Upper lobe of left lung (tissue), 6 donors: ENCODE measurements around the gene ACVR1. TPM values are rescaled to one million over a fixed set of nuclear protein-coding genes. Genes with fewer than 3 reads are reported as not detected.

ENCODE experiments used
- ATAC-seq, 2 donors: fragments of 200-7000 bp; cut with Tn5 transposase; one replicate each; pipeline ENCODE4 v1.9.1; 2022; ENCODE audit warnings: mild to moderate bottlenecking in 2 of 2, moderate library complexity in 2 of 2; ENCODE audit not compliant: low FRiP score in 2 of 2
- DNase-seq, 2 donors: peaks; one replicate each; pipeline ENCODE4 v3.0.0-alpha.2; 2019 to 2020
- H3K27ac ChIP-seq, 4 donors: fragments of 200-600 bp; sonication (generic); one replicate each; pipeline ENCODE4 v1.5.1; 2016 to 2019
- H3K27me3 ChIP-seq, 4 donors: fragments of 200-600 bp; sonication (generic); one replicate each; pipeline ENCODE4 v1.5.1; 2017 to 2019
- H3K36me3 ChIP-seq, 4 donors: fragments of 200-600 bp; sonication (generic); one replicate each; pipeline ENCODE4 v1.5.1; 2016 to 2019
- H3K4me1 ChIP-seq, 4 donors: fragments of 200-600 bp; sonication (generic); one replicate each; pipeline ENCODE4 v1.5.1; 2018 to 2019
- H3K4me3 ChIP-seq, 4 donors: fragments of 200-600 bp; sonication (generic); one replicate each; pipeline ENCODE4 v1.5.1; 2017 to 2019; ENCODE audit warnings: mild to moderate bottlenecking in 2 of 4, moderate library complexity in 1 of 4
- H3K9me3 ChIP-seq, 4 donors: fragments of 200-600 bp; sonication (generic); one replicate each; pipeline ENCODE4 v1.5.1; 2018 to 2019
- EP300 ChIP-seq, 4 donors: sonication (generic); formaldehyde crosslinking; IDR thresholded peaks; one replicate each; pipeline ENCODE4 v1.5.1; 2017; ENCODE audit warnings: antibody characterized with exemption in 4 of 4, control low read depth in 2 of 4
- POLR2A ChIP-seq, 4 donors: fragments of 450-650 bp; IDR thresholded peaks; one replicate each; pipeline ENCODE4 v1.5.1; 2016 to 2017; ENCODE audit warnings: antibody characterized with exemption in 4 of 4, mild to moderate bottlenecking in 2 of 4
- POLR2AphosphoS5 ChIP-seq, 2 donors: sonication (generic); formaldehyde crosslinking; IDR thresholded peaks; one replicate each; pipeline ENCODE4 v1.5.1; 2017; ENCODE audit warnings: antibody characterized with exemption in 2 of 2
- WGBS, 2 donors: methylation state at CpG; one replicate each; pipeline ENCODE4 v1.1.5; 2017 to 2018; 5-methylcytosine and 5-hydroxymethylcytosine counted together
- total RNA-seq, 6 donors: library from RNA; depleted of rRNA in 4 of 6; stranded (reverse); fragments of >200 nt in 4 of 6; gene quantifications; one replicate each; pipeline versions ENCODE4 v1.1.0 to v1.2.1, GENCODE V29; 2016 to 2021
- TF ChIP-seq, protein P1 (sequence below), 6 experiments: fragments of 450-650 bp in 4 of 6; fragments of 200-600 bp in 2 of 6; sonication (generic) in 2 of 6; IDR thresholded peaks; one replicate each; pipeline ENCODE4 v1.5.1; 2016 to 2019; ENCODE audit warnings: antibody characterized with exemption in 6 of 6
- donor health status: DM: no; HTN: no; CAD: no; lungs with moderate emphysema.
- donor health status: DM: no; HTN: yes; CAD: no; lungs with severe emphysema.

ACVR1 gene
- total RNA-seq, 6 donors from 2014 or later: 16.4 to 38.8 (median 25.8) TPM

DNA sequence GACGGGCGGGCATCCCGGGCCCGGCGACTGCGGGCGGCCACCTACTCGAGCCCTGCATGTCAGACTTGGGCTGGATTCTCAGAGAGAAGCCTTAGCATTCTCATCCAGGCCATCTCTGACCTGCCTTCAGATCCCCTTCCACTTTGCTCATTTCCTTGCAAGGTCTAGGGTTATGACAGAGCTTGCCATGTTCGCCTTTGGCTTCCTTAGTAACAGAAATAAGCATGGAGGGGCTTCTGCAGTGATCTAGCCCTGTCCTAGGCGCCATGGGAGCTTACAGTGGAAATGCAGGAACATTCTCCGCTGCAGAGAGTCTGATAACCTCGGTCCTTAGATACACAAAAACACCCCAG is 632 bp upstream of the ACVR1 start:
- ATAC-seq: no peak
- peaks cover 19 to 26% (median 23%) of the 10 kb centered on the region in 4 donors for H3K4me1 ChIP-seq
- 9 to 12% methylated on average over 4 to 12 of the region's 12 CpGs for WGBS, 2 donors

DNA sequence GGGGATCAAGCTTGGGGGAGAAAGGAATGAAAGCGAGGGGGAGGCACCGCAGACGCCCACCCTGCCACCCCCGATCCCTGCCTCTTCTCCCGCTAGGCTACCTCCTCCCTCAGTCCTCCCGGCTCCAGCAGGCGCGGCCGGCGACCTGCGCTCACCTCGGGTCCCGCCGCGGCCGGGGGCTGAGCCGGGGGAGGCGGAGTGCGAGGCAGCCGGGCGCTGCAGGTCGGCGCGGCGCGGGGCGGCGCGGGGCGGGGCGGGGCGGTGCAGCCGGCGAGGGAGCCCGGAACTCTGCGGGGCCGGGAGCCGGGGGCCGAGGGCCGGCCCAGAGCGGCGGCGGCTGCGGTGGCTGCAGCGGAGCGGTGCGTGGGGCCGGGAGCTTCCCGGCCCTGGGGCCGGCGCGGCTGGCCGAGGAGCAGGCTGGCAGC is 477 bp downstream of the ACVR1 start:
- WGBS, 2 donors: 0% methylated on average over 30 of the region's 53 CpGs; no CpG with 5 or more reads in 1 of the 2 donors
- peaks cover 19 to 28% (median 25%) of the 10 kb centered on the region in 4 donors for H3K4me1 ChIP-seq
- ATAC-seq: peak; percentile 11 to 76

More for the DNA sequence above, 632 bp upstream of the ACVR1 start:
- no peak for DNase-seq
- H3K4me3 ChIP-seq: peak overlapping the region; percentile 49 to 98 (median 86)
- H3K9me3 ChIP-seq: no peaks in the 10 kb centered on the region
- H3K27me3 ChIP-seq: no peaks in the 10 kb centered on the region
- no peaks in the 10 kb centered on the region for H3K36me3 ChIP-seq
- no peak for TF ChIP-seq POLR2AphosphoS5 (IDR thresholded peaks at IDR 0.05)
- TF ChIP-seq POLR2A (IDR thresholded peaks at IDR 0.05): no peak
- TF ChIP-seq, protein P1, sequence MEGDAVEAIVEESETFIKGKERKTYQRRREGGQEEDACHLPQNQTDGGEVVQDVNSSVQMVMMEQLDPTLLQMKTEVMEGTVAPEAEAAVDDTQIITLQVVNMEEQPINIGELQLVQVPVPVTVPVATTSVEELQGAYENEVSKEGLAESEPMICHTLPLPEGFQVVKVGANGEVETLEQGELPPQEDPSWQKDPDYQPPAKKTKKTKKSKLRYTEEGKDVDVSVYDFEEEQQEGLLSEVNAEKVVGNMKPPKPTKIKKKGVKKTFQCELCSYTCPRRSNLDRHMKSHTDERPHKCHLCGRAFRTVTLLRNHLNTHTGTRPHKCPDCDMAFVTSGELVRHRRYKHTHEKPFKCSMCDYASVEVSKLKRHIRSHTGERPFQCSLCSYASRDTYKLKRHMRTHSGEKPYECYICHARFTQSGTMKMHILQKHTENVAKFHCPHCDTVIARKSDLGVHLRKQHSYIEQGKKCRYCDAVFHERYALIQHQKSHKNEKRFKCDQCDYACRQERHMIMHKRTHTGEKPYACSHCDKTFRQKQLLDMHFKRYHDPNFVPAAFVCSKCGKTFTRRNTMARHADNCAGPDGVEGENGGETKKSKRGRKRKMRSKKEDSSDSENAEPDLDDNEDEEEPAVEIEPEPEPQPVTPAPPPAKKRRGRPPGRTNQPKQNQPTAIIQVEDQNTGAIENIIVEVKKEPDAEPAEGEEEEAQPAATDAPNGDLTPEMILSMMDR (IDR thresholded peaks at IDR 0.05): no peak
- no peak for TF ChIP-seq EP300 (IDR thresholded peaks at IDR 0.05)
- peak overlapping the region; percentile 92 to 98 (median 96) for H3K27ac ChIP-seq

DNA sequence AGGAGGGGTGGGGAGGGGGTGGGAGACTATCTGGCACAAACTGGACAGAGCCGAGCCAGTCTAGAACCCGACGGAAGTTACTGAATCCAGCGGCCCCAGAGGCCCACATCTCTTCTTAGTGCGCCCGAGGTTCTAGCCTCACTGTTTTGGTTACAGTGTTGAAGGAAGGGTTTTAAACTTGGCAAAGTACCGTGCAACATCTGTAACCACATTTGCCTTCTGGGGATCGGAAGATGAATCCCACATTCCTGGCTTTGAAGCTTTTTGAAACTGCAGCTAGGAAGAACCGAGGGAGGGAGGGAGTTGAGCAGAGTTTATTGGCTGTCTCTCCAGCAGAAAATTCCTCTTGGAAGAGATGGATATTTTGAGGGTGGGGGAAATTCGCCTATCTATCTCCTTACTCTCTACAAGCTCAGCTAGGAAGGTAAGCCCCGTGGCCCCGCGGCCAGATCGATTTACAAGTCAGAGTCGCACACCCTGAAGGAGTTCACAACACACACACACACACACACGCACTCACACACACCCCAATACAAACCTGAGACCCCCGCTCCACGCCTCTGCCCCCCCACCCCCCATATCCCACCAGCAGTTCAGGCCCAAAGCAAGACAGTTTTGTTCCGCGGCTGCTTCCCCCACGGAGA is 1.0 kb downstream of the ACVR1 start:
- DNase-seq (peak in 1 of 2 donors; percentile 34), ATAC-seq (peak in 1 of 2 donors; percentile 57)
- peak overlapping the region; percentile 73 to 98 (median 96) for H3K27ac ChIP-seq
- peaks cover 19 to 28% (median 25%) of the 10 kb centered on the region in 4 donors for H3K4me1 ChIP-seq
- H3K4me3 ChIP-seq: peak overlapping the region; percentile 49 to 98 (median 86)
- H3K9me3 ChIP-seq: no peaks in the 10 kb centered on the region
- no peaks in the 10 kb centered on the region for H3K36me3 ChIP-seq
- WGBS, 2 donors: 2 to 3% methylated on average over 14 to 21 of the region's 21 CpGs
- TF ChIP-seq, protein P1 (IDR thresholded peaks at IDR 0.05): no peak
- TF ChIP-seq EP300 (IDR thresholded peaks at IDR 0.05) (no peak), POLR2A (IDR thresholded peaks at IDR 0.05) (no peak), POLR2AphosphoS5 (IDR thresholded peaks at IDR 0.05) (no peak)
- no peaks in the 10 kb centered on the region for H3K27me3 ChIP-seq

More for the DNA sequence above, 477 bp downstream of the ACVR1 start:
- DNase-seq: peak; percentile 50 to 96
- no peaks in the 10 kb centered on the region for H3K36me3 ChIP-seq
- peak overlapping the region; percentile 92 to 98 (median 96) for H3K27ac ChIP-seq
- H3K27me3 ChIP-seq: no peaks in the 10 kb centered on the region
- no peaks in the 10 kb centered on the region for H3K9me3 ChIP-seq
- TF ChIP-seq EP300 (IDR thresholded peaks at IDR 0.05) (no peak), POLR2AphosphoS5 (IDR thresholded peaks at IDR 0.05) (peak in 1 of 2 donors; percentile 6), POLR2A (IDR thresholded peaks at IDR 0.05) (no peak)
- TF ChIP-seq, protein P1 (IDR thresholded peaks at IDR 0.05): no peak
- H3K4me3 ChIP-seq: peak overlapping the region; percentile 82 to 98 (median 86)

DNA sequence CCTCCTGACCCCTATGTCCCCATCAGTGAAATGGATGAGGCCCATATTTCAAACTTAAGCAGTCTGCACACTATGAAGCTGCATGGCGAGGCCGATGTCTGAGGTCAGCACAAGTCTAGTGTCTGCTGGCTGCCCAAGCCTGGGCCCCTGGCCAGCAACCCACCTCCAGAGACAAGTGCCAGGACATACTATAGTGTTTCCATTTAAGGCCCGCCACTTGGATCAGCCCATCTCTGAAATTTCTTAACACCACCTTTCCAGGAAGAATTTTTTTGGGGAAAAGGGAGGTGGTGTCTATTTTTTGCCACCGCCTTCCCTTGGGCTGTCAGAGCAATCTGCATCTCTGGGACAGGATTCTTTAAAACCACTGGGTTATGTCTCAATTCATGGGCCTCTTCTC is 1.8 kb downstream of the ACVR1 start:
- DNase-seq: peak; percentile 25 to 39

More for the DNA sequence above, 1.8 kb downstream of the ACVR1 start:
- no peak for ATAC-seq
- WGBS, 2 donors: 78 to 98% methylated on average over 4 of the region's 4 CpGs
- Histone ChIP-seq H3K9me3 (no peaks in the 10 kb centered on the region), H3K36me3 (no peaks in the 10 kb centered on the region), H3K27ac (peak overlapping the region in 2 of 4 donors; percentile 73 to 97), H3K4me3 (peak overlapping the region in 2 of 4 donors; percentile 89 to 98), H3K27me3 (no peaks in the 10 kb centered on the region), H3K4me1 (peaks cover 19 to 28% (median 25%) of the 10 kb centered on the region in 4 donors)
- no peak for TF ChIP-seq EP300 (IDR thresholded peaks at IDR 0.05)
- TF ChIP-seq POLR2AphosphoS5 (IDR thresholded peaks at IDR 0.05): no peak
- no peak for TF ChIP-seq POLR2A (IDR thresholded peaks at IDR 0.05)
- TF ChIP-seq, protein P1 (IDR thresholded peaks at IDR 0.05): no peak
